ENCODE measurements around the gene GMDS.

GRCh38 chr6:2162079-2162445 is 83.3 kb downstream of the GMDS start:
- TF ChIP-seq POLR2A (IDR thresholded peaks at IDR 0.05; ENCODE audit: low read depth, low read length) (no peak), TAF1 (IDR thresholded peaks at IDR 0.05; ENCODE audit: borderline replicate concordance, low read depth, low read length) (no peak)

Data from GM12892 (cell line).